ENCODE measurements around the gene TRIM15.
A peak's percentile ranks its signal among the peaks of the same experiment; 100 is the strongest.

The TRIM15 gene

DNA sequence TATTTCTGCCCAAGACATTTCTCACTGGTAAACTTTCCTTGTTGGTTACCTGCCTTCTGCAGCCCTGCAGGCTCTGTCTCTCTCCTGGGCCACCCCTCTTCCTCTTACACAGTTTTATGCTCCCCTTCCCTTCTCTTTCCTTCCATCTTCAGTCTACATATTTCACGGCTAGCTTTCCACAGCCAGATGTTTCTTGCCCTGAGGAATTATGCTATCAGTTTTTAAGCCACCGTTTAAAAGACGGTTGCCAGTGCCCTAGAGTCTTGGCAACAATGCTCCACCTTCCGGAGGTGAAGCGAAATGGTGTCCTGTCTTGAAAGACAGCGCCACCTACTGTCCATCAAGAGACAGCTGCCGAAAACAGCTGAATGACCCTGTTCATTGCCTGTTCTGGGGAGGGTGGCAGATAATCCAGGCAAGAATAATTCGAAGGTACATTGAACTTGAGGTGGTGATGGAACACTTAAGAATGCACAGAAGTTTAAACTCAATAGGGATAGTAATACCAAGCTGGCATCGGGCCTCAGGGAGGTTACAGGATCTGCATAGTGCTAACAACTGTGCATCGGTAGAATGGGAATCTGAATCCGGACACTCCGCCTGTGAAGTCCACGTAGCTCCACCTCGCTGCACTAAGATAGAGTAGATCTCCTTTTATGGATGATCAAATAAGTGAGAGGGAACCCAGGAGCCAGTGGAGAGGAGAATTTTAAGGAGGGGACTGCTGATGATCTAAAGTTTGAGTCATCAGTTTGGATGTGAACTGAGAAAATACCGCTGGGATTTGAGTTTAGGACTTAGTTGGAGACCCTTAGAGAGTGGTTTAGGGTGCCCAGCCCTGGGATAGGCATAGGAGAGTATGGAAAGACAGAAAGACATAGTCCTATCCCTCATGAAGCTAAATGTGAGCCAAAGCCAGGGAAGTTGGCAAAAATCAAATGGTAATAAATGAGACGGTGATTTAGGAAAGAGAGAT lies 32.2 kb upstream of the TRIM15 start:
- Histone ChIP-seq H3K36me3 (ENCODE audit: control insufficient read depth, insufficient read depth, low read length) (no peaks in the 10 kb centered on the region), H3K4me3 (ENCODE audit: low read depth, low read length) (peak overlapping the region; percentile 24)
- TF ChIP-seq CTCF (IDR thresholded peaks at IDR 0.05), result peak; percentile 97

DNA sequence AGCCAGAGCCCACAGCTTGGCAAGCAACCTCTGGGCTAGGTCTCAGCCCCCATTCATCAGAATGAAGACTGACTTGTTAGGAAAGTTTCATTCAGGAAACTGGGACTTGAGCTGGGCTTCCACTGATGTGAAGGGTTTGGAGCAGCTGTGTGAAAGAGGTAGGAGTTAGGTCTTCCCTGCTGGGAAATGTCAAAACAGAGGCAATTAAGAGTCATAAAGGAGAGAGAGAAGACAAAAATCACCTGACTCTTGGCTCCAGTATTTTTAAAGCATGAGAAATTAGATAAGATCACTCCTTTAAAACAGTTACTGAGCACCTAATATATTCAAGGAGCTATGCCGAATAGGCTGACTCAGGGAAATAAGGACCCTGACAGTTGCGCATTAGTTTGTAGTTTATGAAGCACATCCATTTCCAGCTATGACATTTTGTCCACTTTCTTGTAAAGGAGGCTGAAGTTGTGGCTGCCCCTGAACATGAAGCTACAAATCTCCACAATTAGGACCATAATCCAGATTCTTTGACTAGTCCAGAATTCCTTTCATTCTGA lies 31.3 kb upstream of the TRIM15 start:
- no peak overlapping the region for H3K27ac ChIP-seq
- no peak overlapping the region for H3K9ac ChIP-seq
- TF ChIP-seq CTCF (IDR thresholded peaks at IDR 0.05), result no peak
- no peak overlapping the region for H2AFZ ChIP-seq
- no peaks in the 10 kb centered on the region for H3K4me1 ChIP-seq
- no peaks in the 10 kb centered on the region for H3K79me2 ChIP-seq
- no peak overlapping the region for H3K4me3 ChIP-seq (ENCODE audit: low read depth, low read length)
- H3K27me3 ChIP-seq (ENCODE audit: control insufficient read depth, insufficient read depth, low read length), result no peaks in the 10 kb centered on the region
- H3K9me3 ChIP-seq (ENCODE audit: control insufficient read depth, low read length), result no peaks in the 10 kb centered on the region
- H3K4me2 ChIP-seq (ENCODE audit: low read length), result no peak overlapping the region
- H3K36me3 ChIP-seq (ENCODE audit: control insufficient read depth, insufficient read depth, low read length), result no peaks in the 10 kb centered on the region

More for the DNA sequence above, 32.2 kb upstream of the TRIM15 start:
- no peaks in the 10 kb centered on the region for H3K9me3 ChIP-seq (ENCODE audit: control insufficient read depth, low read length)
- no peak overlapping the region for H3K9ac ChIP-seq
- H3K4me2 ChIP-seq (ENCODE audit: low read length), result peak overlapping the region; percentile 39
- H3K4me1 ChIP-seq, result no peaks in the 10 kb centered on the region
- H3K79me2 ChIP-seq, result no peaks in the 10 kb centered on the region
- no peaks in the 10 kb centered on the region for H3K27me3 ChIP-seq (ENCODE audit: control insufficient read depth, insufficient read depth, low read length)
- no peak overlapping the region for H3K27ac ChIP-seq
- H2AFZ ChIP-seq, result peak overlapping the region; percentile 19

- H3K36me3 ChIP-seq (ENCODE audit: control insufficient read depth, insufficient read depth, low read length), result no peaks in the 10 kb centered on the region
These were observed 28.2 kb upstream of the TRIM15 start for GRCh38 chr6:30135147-30135546.

DNA sequence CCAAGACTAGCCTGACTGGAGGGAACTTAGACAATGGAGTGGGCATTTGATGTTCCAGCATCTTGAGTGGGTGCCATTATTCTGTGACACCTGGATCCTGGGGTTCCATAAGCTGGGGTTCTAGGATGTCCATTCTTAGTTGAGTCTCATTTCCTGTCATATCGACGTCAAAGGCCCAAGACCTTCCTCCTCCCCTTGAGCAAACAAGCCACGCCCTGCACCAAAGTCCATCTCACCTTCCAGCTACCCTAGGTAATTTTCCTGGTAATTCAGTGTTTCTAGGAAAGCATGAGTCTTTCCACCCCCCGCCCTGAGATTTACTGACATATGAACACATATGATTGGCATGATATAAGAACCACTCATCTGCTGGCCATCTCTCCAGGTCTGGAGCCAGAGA lies 27.6 kb upstream of the TRIM15 start, which contains the start of gene TRIM40:
Gene TRIM40, plus strand, starts transcription at position 384 of the 400 bp plus-strand sequence. CDS start 897 bp downstream, outside the sequence.
- no peaks in the 10 kb centered on the region for H3K79me2 ChIP-seq
- no peak for TF ChIP-seq CTCF (IDR thresholded peaks at IDR 0.05)
- no peaks in the 10 kb centered on the region for H3K9me3 ChIP-seq (ENCODE audit: control insufficient read depth, low read length)
- no peak within 1 kb of the TSS for H3K9ac ChIP-seq
- H3K4me3 ChIP-seq (ENCODE audit: low read depth, low read length), result no peak within 1 kb of the TSS
- no peaks in the 10 kb centered on the region for H3K4me1 ChIP-seq
- no peak within 1 kb of the TSS for H3K27ac ChIP-seq
- H3K36me3 ChIP-seq (ENCODE audit: control insufficient read depth, insufficient read depth, low read length), result no peaks in the 10 kb centered on the region
- H2AFZ ChIP-seq, result no peak within 1 kb of the TSS
- no peak within 1 kb of the TSS for H3K4me2 ChIP-seq (ENCODE audit: low read length)
- no peaks in the 10 kb centered on the region for H3K27me3 ChIP-seq (ENCODE audit: control insufficient read depth, insufficient read depth, low read length)

More at GRCh38 chr6:30135147-30135546, 28.2 kb upstream of the TRIM15 start:
- Histone ChIP-seq H3K27me3 (ENCODE audit: control insufficient read depth, insufficient read depth, low read length) (no peaks in the 10 kb centered on the region), H3K9ac (no peak overlapping the region), H3K9me3 (ENCODE audit: control insufficient read depth, low read length) (no peaks in the 10 kb centered on the region), H3K79me2 (no peaks in the 10 kb centered on the region), H2AFZ (no peak overlapping the region), H3K4me3 (ENCODE audit: low read depth, low read length) (no peak overlapping the region), H3K4me1 (no peaks in the 10 kb centered on the region), H3K4me2 (ENCODE audit: low read length) (no peak overlapping the region), H3K27ac (no peak overlapping the region)
- no peak for TF ChIP-seq CTCF (IDR thresholded peaks at IDR 0.05)
